Posterior vena cava (tissue), 2 donors: ENCODE results near the gene PSMC5. TPM values are rescaled to one million over a fixed set of nuclear protein-coding genes. Genes with fewer than 3 reads are reported as not detected.
"Not testable (repeated sequence)": the region's sequence is repeated elsewhere in the genome, so short reads cannot be mapped to it uniquely, and the experiment has no call there.

ENCODE experiments used
- DNase-seq: peaks from one replicate; pipeline ENCODE4 v3.0.0-alpha.2; 2020; ENCODE audit warnings: low spot score
- intact Hi-C, 2 donors: fragments of 100-400 bp; cut with DNase I; formaldehyde crosslinking; loops; one replicate each; pipeline versions ENCODE4 v1.14.1 to v1.14.2; 2022 to 2023
- total RNA-seq, 2 donors: library from RNA; stranded (reverse); fragmentation: NEBNext Ultra II Directional; extraction: Animal tissue kit (Norgen Biotek cat#: 25700); gene quantifications; one replicate each; pipeline ENCODE4 v1.2.1, GENCODE V29; 2021
- donor health status: DM: yes; HTN: yes; CAD: no.
- donor health status: DM: yes; HTN: yes; CAD: no.

The PSMC5 gene
- total RNA-seq, 2 donors from 2014 or later: 94.8 to 104 TPM

GRCh38 chr17:63850401-63850800 is 23.2 kb downstream of the PSMC5 start:
- intact Hi-C loops: no loop called here
- peak; percentile 36 for DNase-seq

- peak; percentile 5 for DNase-seq
- intact Hi-C loops: no loop called here
Measured at GRCh38 chr17:63853260-63853659, 26.0 kb downstream of the PSMC5 start.

GRCh38 chr17:63854709-63855108 is 27.5 kb downstream of the PSMC5 start:
- intact Hi-C loops: no loop called here

GRCh38 chr17:63855185-63855584 is 28.0 kb downstream of the PSMC5 start:
- DNase-seq: peak; percentile 69
- intact Hi-C loops: no loop called here

More at GRCh38 chr17:63854709-63855108, 27.5 kb downstream of the PSMC5 start:
- peak; percentile 52 for DNase-seq

GRCh38 chr17:63856425-63856824 is 29.2 kb downstream of the PSMC5 start:
- intact Hi-C loops: not testable (repeated sequence)
- DNase-seq: peak; percentile 20

GRCh38 chr17:63859257-63859656 is 32.0 kb downstream of the PSMC5 start:
- intact Hi-C loops: no loop called here
- peak; percentile 17 for DNase-seq

- intact Hi-C loops: not testable (repeated sequence)
- DNase-seq: peak; percentile 37
Measured at GRCh38 chr17:63866625-63867024, 39.4 kb downstream of the PSMC5 start.

GRCh38 chr17:63869491-63870291 is 42.5 kb downstream of the PSMC5 start:
- intact Hi-C loops, DNase-seq: not testable (repeated sequence)

- intact Hi-C loops, DNase-seq: not testable (repeated sequence)
Measured at GRCh38 chr17:63870292-63870665, 43.0 kb downstream of the PSMC5 start.

- DNase-seq: peak; percentile 52
- intact Hi-C loops: not testable (repeated sequence)
Measured at GRCh38 chr17:63871646-63872365, 44.6 kb downstream of the PSMC5 start.

GRCh38 chr17:63873577-63873976 is 46.3 kb downstream of the PSMC5 start, which contains the start of gene CSH2:
Gene CSH2, minus strand, starts transcription at chr17:63873677. Its CDS starts 63 bp downstream, at chr17:63873614.
- DNase-seq: peak; percentile 31

GRCh38 chr17:63874061-63874626 is 46.9 kb downstream of the PSMC5 start:
- intact Hi-C loops: not testable (repeated sequence)
- peak; percentile 11 for DNase-seq

More at GRCh38 chr17:63873577-63873976, 46.3 kb downstream of the PSMC5 start, which contains the start of gene CSH2:
- intact Hi-C loops: not testable (repeated sequence)

GRCh38 chr17:63874693-63875092 is 47.5 kb downstream of the PSMC5 start:
- intact Hi-C loops, DNase-seq: not testable (repeated sequence)

GRCh38 chr17:63878413-63878812 is 51.2 kb downstream of the PSMC5 start:
- intact Hi-C loops: not testable (repeated sequence)

GRCh38 chr17:63880706-63881105 is 53.5 kb downstream of the PSMC5 start:
- intact Hi-C loops: no loop called here
- no peak for DNase-seq

More at GRCh38 chr17:63878413-63878812, 51.2 kb downstream of the PSMC5 start:
- DNase-seq: peak; percentile 6

GRCh38 chr17:63881337-63881736 is 54.1 kb downstream of the PSMC5 start:
- intact Hi-C loops: not testable (repeated sequence)
- DNase-seq: peak; percentile 46
